Heart left ventricle (tissue), 16 donors: ENCODE measurements around the gene GAP43. TPM values are rescaled to one million over a fixed set of nuclear protein-coding genes. Genes with fewer than 3 reads are reported as not detected.

Experiments used
- ATAC-seq, 4 donors: fragments of 200-7000 bp; cut with Tn5 transposase; one replicate each; pipeline ENCODE4 v1.9.1; 2020 to 2022; ENCODE audit warnings: moderate library complexity in 4 of 4, mild to moderate bottlenecking in 3 of 4, moderate number of reproducible peaks in 1 of 4
- DNase-seq, 5 donors: peaks; one replicate each; pipeline ENCODE4 v3.0.0-alpha.2; 2020
- H3K27ac ChIP-seq, 12 donors: fragments of 200-600 bp; sonication (generic) in 4 of 12; one replicate each; pipeline versions ENCODE4 v1.5.0 to v1.8.0; 2016 to 2022; ENCODE audit warnings: mild to moderate bottlenecking in 2 of 12
- H3K27me3 ChIP-seq, 9 donors: fragments of 200-600 bp; sonication (generic) in 2 of 9; one replicate each; pipeline versions ENCODE4 v1.5.1 to v1.8.0; 2016 to 2022; ENCODE audit warnings: mild to moderate bottlenecking in 3 of 9
- H3K36me3 ChIP-seq, 9 donors: fragments of 200-600 bp; sonication (generic) in 2 of 9; one replicate each; pipeline versions ENCODE4 v1.5.0 to v1.8.0; 2018 to 2022; ENCODE audit warnings: mild to moderate bottlenecking in 2 of 9
- H3K4me1 ChIP-seq, 12 donors: fragments of 200-600 bp; sonication (generic) in 4 of 12; one replicate each; pipeline versions ENCODE4 v1.5.0 to v1.8.0; 2016 to 2022; ENCODE audit warnings: mild to moderate bottlenecking in 3 of 12
- H3K4me3 ChIP-seq, 12 donors: fragments of 200-600 bp; sonication (generic) in 4 of 12; one replicate each; pipeline versions ENCODE4 v1.5.0 to v1.8.0; 2017 to 2022; ENCODE audit warnings: mild to moderate bottlenecking in 9 of 12, moderate library complexity in 4 of 12
- H3K9me3 ChIP-seq, 12 donors: fragments of 200-600 bp; sonication (generic) in 4 of 12; one replicate each; pipeline versions ENCODE4 v1.5.0 to v1.8.0; 2016 to 2022; ENCODE audit warnings: mild to moderate bottlenecking in 1 of 12
- POLR2A ChIP-seq, 2 donors: fragments of 450-650 bp; IDR thresholded peaks; one replicate each; pipeline ENCODE4 v1.6.1; 2017; ENCODE audit warnings: antibody characterized with exemption in 2 of 2, mild to moderate bottlenecking in 2 of 2, moderate library complexity in 2 of 2
- WGBS, 4 donors: extraction: QIAGEN DNeasy Blood & Tissue Kit in 2 of 4; methylation state at CpG; one replicate each; pipeline versions ENCODE4 v1.1.5 to v1.1.7; 2013 to 2018; 5-methylcytosine and 5-hydroxymethylcytosine counted together
- intact Hi-C, 10 donors: fragments of 100-400 bp; cut with DNase I; formaldehyde crosslinking; loops; one replicate each; pipeline versions ENCODE4 v1.11.1 to v1.14.2; 2022
- polyA plus RNA-seq, 2 donors: library from polyadenylated mRNA; stranded (reverse); fragments of 200-250 nt; gene quantifications; one replicate each; pipeline ENCODE4 v1.2.3, GENCODE V29; 2013
- total RNA-seq, 9 donors: library from RNA; depleted of rRNA in 2 of 9; stranded (reverse); fragments of >200 nt in 2 of 9; fragmentation: NEBNext Ultra II Directional in 3 of 9; extraction: Animal tissue kit (Norgen Biotek cat#: 25700) in 3 of 9; gene quantifications; one replicate each; pipeline versions ENCODE4 v1.1.0 to v1.2.4, GENCODE V29; 2016 to 2023
- TF ChIP-seq, protein P1 (sequence below), 12 donors: fragments of 200-600 bp; sonication (generic) in 4 of 12; IDR thresholded peaks; one replicate each; pipeline versions ENCODE4 v1.5.0 to v1.8.0; 2018 to 2022; ENCODE audit warnings: antibody characterized with exemption in 12 of 12, mild to moderate bottlenecking in 5 of 12
- donor health status: ischemic (EF 13 %, LVEDD 7.1; RV severe dilation, severe dysfunction).
- donor health status: healthy with polysubstance abuse.
- donor health status: DM: no; HTN: yes; CAD: no.
- donor health status: DM: no; HTN: no; CAD: no.
- donor health status: ischemic (EF 25% LVEDD 6.9; RV normal size, moderate dysfunction).
- donor health status: ischemic (EF 25% LVEDD 5.7; RV mildly dilated, moderate dysfunction).
- donor health status: healthy.
- donor health status: DM: yes; HTN: yes; CAD: no.
- donor health status: ischemic (EF 35%, LVEDD 5.7; RV mildly dilated, moderate dysfunction).
- donor health status: nonischemic (EF 11% LVEDD 7.7; RV severe dilation, severe dysfunction).
- donor health status: DM: yes; HTN: yes; CAD: no.
- donor health status: PGD.
- donor health status: ischemic (EF 29% LVEDD 5.4; RV normal size, mild dysfunction).
- donor health status: nonischemic (EF 23%, LVEDD 6.1; RV moderate dilation, normal function).

The GAP43 gene
- total and polyA plus RNA-seq, 11 donors: 0.11 to 4.7 (median 1.2) TPM; not detected in 1

DNA sequence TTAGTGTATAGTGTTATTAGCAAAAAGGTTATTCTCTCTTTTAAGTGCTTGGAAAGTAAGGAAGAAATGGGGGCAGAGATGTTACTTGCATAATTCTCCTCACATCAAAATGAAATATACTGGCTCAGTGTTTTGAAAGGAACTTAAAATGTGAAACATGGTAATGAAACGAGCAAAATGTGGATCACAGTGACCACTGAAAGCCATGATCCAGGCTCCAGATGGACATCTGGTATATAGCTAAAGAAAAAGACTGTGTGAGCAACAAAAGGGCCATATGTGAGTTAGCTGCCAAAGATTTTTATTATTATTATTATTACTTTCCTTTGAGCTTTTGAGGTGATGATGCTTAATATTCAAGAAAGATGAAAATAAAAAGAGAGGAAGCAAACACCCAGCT lies 89.6 kb downstream of the GAP43 start:
- H3K4me1 ChIP-seq: peaks cover 0 to 8% (median 0%) of the 10 kb centered on the region in 12 donors
- H3K27ac ChIP-seq: peak overlapping the region in 2 of 12 donors; percentile 31 to 59
- DNase-seq (no peak), ATAC-seq (no peak)
- 0 to 1% (median 0%) methylated on average over 1 of the region's 1 CpG for WGBS, 4 donors
- intact Hi-C loops: no loop called here
- no peaks in the 10 kb centered on the region for H3K27me3 ChIP-seq
- H3K9me3 ChIP-seq: no peaks in the 10 kb centered on the region
- no peaks in the 10 kb centered on the region for H3K36me3 ChIP-seq
- TF ChIP-seq POLR2A (IDR thresholded peaks at IDR 0.05): no peak
- TF ChIP-seq, protein P1, sequence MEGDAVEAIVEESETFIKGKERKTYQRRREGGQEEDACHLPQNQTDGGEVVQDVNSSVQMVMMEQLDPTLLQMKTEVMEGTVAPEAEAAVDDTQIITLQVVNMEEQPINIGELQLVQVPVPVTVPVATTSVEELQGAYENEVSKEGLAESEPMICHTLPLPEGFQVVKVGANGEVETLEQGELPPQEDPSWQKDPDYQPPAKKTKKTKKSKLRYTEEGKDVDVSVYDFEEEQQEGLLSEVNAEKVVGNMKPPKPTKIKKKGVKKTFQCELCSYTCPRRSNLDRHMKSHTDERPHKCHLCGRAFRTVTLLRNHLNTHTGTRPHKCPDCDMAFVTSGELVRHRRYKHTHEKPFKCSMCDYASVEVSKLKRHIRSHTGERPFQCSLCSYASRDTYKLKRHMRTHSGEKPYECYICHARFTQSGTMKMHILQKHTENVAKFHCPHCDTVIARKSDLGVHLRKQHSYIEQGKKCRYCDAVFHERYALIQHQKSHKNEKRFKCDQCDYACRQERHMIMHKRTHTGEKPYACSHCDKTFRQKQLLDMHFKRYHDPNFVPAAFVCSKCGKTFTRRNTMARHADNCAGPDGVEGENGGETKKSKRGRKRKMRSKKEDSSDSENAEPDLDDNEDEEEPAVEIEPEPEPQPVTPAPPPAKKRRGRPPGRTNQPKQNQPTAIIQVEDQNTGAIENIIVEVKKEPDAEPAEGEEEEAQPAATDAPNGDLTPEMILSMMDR (IDR thresholded peaks at IDR 0.05): no peak
- no peak overlapping the region for H3K4me3 ChIP-seq

DNA sequence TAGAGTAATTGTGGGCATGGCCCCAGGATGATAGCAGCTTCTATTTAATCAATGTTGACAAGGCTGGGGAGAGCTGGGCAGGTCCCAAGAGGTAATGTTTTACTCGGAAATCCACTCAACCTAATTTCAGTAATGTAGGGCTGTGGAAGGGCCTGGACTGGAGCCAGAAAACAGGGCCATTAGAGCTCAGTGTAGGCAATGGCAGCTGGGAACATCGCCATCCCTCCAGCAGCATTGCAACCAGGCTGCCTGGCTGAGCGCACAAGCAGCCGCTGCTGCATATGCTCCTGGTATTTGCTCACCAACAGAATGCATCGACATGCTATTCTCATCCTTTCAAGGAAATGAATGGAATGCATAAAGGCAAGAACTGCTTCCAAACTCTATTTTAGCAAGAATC lies 90.0 kb downstream of the GAP43 start:
- Histone ChIP-seq H3K4me1 (peaks cover 0 to 8% (median 0%) of the 10 kb centered on the region in 12 donors), H3K9me3 (no peaks in the 10 kb centered on the region), H3K27ac (peak overlapping the region in 1 of 12 donors; percentile 59), H3K36me3 (no peaks in the 10 kb centered on the region), H3K27me3 (no peaks in the 10 kb centered on the region), H3K4me3 (no peak overlapping the region)
- peak in 2 of 4 donors; percentile 42 to 46 for ATAC-seq
- peak in 3 of 5 donors; percentile 33 to 42 (median 40) for DNase-seq
- intact Hi-C loops: no loop called here
- no peak for TF ChIP-seq POLR2A (IDR thresholded peaks at IDR 0.05)
- TF ChIP-seq, protein P1 (IDR thresholded peaks at IDR 0.05): no peak
- 68 to 73% (median 72%) methylated on average over 5 of the region's 5 CpGs for WGBS, 4 donors

DNA sequence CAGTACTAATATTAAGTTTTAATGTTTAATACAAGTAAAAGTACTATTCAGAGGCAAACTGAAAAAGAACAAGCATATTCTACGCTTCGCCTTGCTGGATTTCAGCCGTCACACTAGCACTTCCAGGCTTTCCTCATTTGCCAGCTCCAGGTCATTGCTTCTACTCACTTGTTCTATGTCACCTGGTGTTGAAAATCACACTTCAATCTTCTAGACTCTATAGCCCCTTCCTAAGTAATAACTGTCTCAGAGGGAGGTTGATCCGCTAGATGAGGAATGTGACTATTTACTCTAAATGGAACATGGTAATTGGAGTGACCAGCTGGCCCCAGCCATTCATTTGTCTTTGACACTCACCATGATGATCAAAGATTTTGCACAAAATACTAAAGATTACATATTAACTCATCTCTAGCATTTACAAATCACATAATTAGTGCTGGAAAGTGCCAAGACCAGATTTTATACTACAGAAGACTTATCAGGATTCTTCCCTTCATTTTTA lies 92.0 kb downstream of the GAP43 start:
- no peaks in the 10 kb centered on the region for H3K27me3 ChIP-seq
- intact Hi-C loops: no loop called here
- no peak for ATAC-seq

DNA sequence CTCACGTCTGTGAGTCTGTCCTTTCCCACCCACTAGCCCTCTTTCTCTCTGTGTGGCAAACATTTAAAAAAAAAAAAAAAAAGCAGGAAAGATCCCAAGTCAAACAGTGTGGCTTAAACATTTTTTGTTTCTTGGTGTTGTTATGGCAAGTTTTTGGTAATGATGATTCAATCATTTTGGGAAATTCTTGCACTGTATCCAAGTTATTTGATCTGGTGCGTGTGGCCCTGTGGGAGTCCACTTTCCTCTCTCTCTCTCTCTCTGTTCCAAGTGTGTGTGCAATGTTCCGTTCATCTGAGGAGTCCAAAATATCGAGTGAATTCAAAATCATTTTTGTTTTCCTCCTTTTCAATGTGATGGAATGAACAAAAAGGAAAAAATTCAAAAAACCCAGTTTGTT lies 97.7 kb downstream of the GAP43 start:
- H3K27me3 ChIP-seq: no peaks in the 10 kb centered on the region
- no peaks in the 10 kb centered on the region for H3K9me3 ChIP-seq
- no peaks in the 10 kb centered on the region for H3K36me3 ChIP-seq
- intact Hi-C loops: no loop called here
- 65 to 75% (median 71%) methylated on average over 4 of the region's 4 CpGs for WGBS, 4 donors
- ATAC-seq (peak in 1 of 4 donors; percentile 39), DNase-seq (no peak)
- no peak overlapping the region for H3K4me3 ChIP-seq
- H3K4me1 ChIP-seq: no peaks in the 10 kb centered on the region
- no peak overlapping the region for H3K27ac ChIP-seq
- TF ChIP-seq, protein P1 (IDR thresholded peaks at IDR 0.05): no peak
- TF ChIP-seq POLR2A (IDR thresholded peaks at IDR 0.05): no peak

More for the DNA sequence above, 92.0 kb downstream of the GAP43 start:
- Histone ChIP-seq H3K4me1 (peaks cover 0 to 8% (median 0%) of the 10 kb centered on the region in 12 donors), H3K36me3 (no peaks in the 10 kb centered on the region), H3K9me3 (no peaks in the 10 kb centered on the region), H3K27ac (no peak overlapping the region), H3K4me3 (no peak overlapping the region)
- DNase-seq: no peak
- TF ChIP-seq POLR2A (IDR thresholded peaks at IDR 0.05): no peak
- TF ChIP-seq, protein P1 (IDR thresholded peaks at IDR 0.05): no peak
- whole genome bisulfite sequencing, 4 donors: 82 to 96% (median 93%) methylated on average over 4 of the region's 4 CpGs
